ENCODE results near the gene FGF13. TPM values are rescaled to one million over a fixed set of nuclear protein-coding genes. Genes with fewer than 3 reads are reported as not detected.

The FGF13 gene
- total RNA-seq: 66.8 TPM
- polyA plus RNA-seq (ENCODE audit: insufficient read depth in 1 of 8, insufficient read length in 8 of 8, low replicate concordance in 1 of 8): 10 to 100 TPM; 60.5 to 94.9 (median 77.1) TPM
- long read RNA-seq, donor 1, full-length matches to known transcripts: 11 of 21 reads
- long read RNA-seq, donor 1, partial matches to known transcripts: 10 of 21 reads
- long read RNA-seq, donor 1, other reads (novel, unspliced or antisense): 0 of 21 reads
- long read RNA-seq, donor 2: 0 reads
- long read RNA-seq, donor 3, full-length matches to known transcripts: 5 of 23 reads
- long read RNA-seq, donor 3, partial matches to known transcripts: 18 of 23 reads
- long read RNA-seq, donor 3, other reads (novel, unspliced or antisense): 0 of 23 reads
- long read RNA-seq, donor 4, partial matches to known transcripts: 9 of 9 reads
- long read RNA-seq, donor 4, other reads (novel, unspliced or antisense): 0 of 9 reads
- long read RNA-seq, donor 5, full-length matches to known transcripts: 24 of 43 reads
- long read RNA-seq, donor 5, partial matches to known transcripts: 19 of 43 reads
- long read RNA-seq, donor 5, other reads (novel, unspliced or antisense): 0 of 43 reads
- long read RNA-seq, donor 6, full-length matches to known transcripts: 8 of 24 reads
- long read RNA-seq, donor 6, partial matches to known transcripts: 16 of 24 reads
- long read RNA-seq, donor 6, other reads (novel, unspliced or antisense): 0 of 24 reads
- long read RNA-seq, donor 7, full-length matches to known transcripts: 9 of 16 reads
- long read RNA-seq, donor 7, partial matches to known transcripts: 7 of 16 reads
- long read RNA-seq, donor 7, other reads (novel, unspliced or antisense): 0 of 16 reads
- long read RNA-seq, donor 8, full-length matches to known transcripts: 5 of 11 reads
- long read RNA-seq, donor 8, partial matches to known transcripts: 6 of 11 reads
- long read RNA-seq, donor 8, other reads (novel, unspliced or antisense): 0 of 11 reads
- long read RNA-seq, donor 9, full-length matches to known transcripts: 2 of 12 reads
- long read RNA-seq, donor 9, partial matches to known transcripts: 10 of 12 reads
- long read RNA-seq, donor 9, other reads (novel, unspliced or antisense): 0 of 12 reads
- long read RNA-seq, donor 10, full-length matches to known transcripts: 11 of 25 reads
- long read RNA-seq, donor 10, partial matches to known transcripts: 14 of 25 reads
- long read RNA-seq, donor 10, other reads (novel, unspliced or antisense): 0 of 25 reads
- long read RNA-seq, donor 11, full-length matches to known transcripts: 6 of 16 reads
- long read RNA-seq, donor 11, partial matches to known transcripts: 10 of 16 reads
- long read RNA-seq, donor 11, other reads (novel, unspliced or antisense): 0 of 16 reads

GRCh38 chrX:138711399-138712347 lies at the start of gene FGF13:
Gene FGF13, minus strand, starts transcription at chrX:138711717. Its CDS starts 714 bp downstream, at chrX:138711003.
- Histone ChIP-seq H3K27me3 (ENCODE audit: control insufficient read depth, insufficient read depth, low read length) (peaks cover 27% of the 10 kb centered on the region), H3K4me1 (ENCODE audit: control insufficient read depth, insufficient read depth, low read length) (peaks cover 5% of the 10 kb centered on the region)

DNA sequence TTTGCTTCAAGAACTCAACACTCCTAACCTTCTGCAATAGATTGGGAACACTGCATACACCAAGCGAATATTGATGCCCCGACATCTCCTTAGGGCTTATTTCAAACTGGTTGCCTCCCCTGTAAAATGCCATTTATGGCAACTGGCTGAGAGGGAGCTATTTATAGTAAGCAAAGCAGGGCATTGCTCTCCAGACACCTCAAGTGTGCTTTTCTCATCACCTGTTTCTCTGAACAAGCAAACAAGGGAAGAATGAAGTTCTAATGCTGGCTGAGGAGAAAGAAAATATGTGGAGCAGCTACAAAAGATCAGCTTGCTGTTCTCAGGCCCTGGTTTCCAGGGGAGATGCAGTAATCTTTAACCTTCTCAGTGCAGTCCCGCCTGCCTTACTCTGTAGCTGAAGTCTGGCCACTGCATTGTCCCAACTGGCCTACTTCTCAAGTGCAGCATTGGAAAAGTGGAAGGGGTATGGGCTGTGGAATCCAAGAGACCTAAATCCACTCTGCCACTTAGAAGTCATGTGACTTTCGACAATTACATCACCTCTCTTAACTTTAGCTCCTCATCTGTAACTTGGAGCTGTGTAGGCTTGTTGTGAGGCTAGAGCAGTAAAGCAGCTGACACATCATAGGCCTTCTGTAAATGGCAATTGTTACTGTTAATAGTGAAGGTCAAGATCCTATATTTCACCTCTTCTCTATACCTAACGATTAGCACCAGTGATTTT lies 47.9 kb upstream of the FGF13 start:
- Histone ChIP-seq H3K9me3 (replicated peaks; ENCODE audit: control insufficient read depth, low read depth, low read length) (no peaks in the 10 kb centered on the region), H3K4me3 (ENCODE audit: low read length) (no peak overlapping the region), H3K36me3 (ENCODE audit: control insufficient read depth, insufficient read depth, low read length) (no peaks in the 10 kb centered on the region), H3K4me1 (ENCODE audit: control insufficient read depth, insufficient read depth, low read length) (peaks cover 9% of the 10 kb centered on the region), H3K27me3 (ENCODE audit: control insufficient read depth, insufficient read depth, low read length) (peaks cover 16% of the 10 kb centered on the region), H3K27ac (ENCODE audit: low read length) (no peak overlapping the region)
- peak; percentile 25 for DNase-seq
- WGBS (ENCODE audit: insufficient coverage): 50% methylated on average over 1 of the region's 5 CpGs

More at GRCh38 chrX:138711399-138712347, at the start of gene FGF13:
- H3K9me3 ChIP-seq (replicated peaks; ENCODE audit: control insufficient read depth, low read depth, low read length): no peaks in the 10 kb centered on the region
- peak within 1 kb of the TSS; percentile 90 for H3K27ac ChIP-seq (ENCODE audit: low read length)
- 25% methylated on average over 32 of the region's 65 CpGs for WGBS (ENCODE audit: insufficient coverage)
- H3K4me3 ChIP-seq (ENCODE audit: low read length): peak within 1 kb of the TSS; percentile 63
- H3K36me3 ChIP-seq (ENCODE audit: control insufficient read depth, insufficient read depth, low read length): no peaks in the 10 kb centered on the region
- DNase-seq: peak; percentile 82

GRCh38 chrX:138756234-138756633 lies 44.7 kb upstream of the FGF13 start:
- H3K27ac ChIP-seq (ENCODE audit: low read length): peak overlapping the region; percentile 56
- WGBS (ENCODE audit: insufficient coverage): 0% methylated on average over 1 of the region's 2 CpGs
- peak; percentile 90 for DNase-seq
- peaks cover 9% of the 10 kb centered on the region for H3K4me1 ChIP-seq (ENCODE audit: control insufficient read depth, insufficient read depth, low read length)
- peaks cover 8% of the 10 kb centered on the region for H3K27me3 ChIP-seq (ENCODE audit: control insufficient read depth, insufficient read depth, low read length)
- no peaks in the 10 kb centered on the region for H3K36me3 ChIP-seq (ENCODE audit: control insufficient read depth, insufficient read depth, low read length)
- no peaks in the 10 kb centered on the region for H3K9me3 ChIP-seq (replicated peaks; ENCODE audit: control insufficient read depth, low read depth, low read length)
- H3K4me3 ChIP-seq (ENCODE audit: low read length): no peak overlapping the region

GRCh38 chrX:138754861-138755260 lies 43.3 kb upstream of the FGF13 start:
- Histone ChIP-seq H3K27me3 (ENCODE audit: control insufficient read depth, insufficient read depth, low read length) (peaks cover 7% of the 10 kb centered on the region), H3K36me3 (ENCODE audit: control insufficient read depth, insufficient read depth, low read length) (no peaks in the 10 kb centered on the region), H3K4me1 (ENCODE audit: control insufficient read depth, insufficient read depth, low read length) (peaks cover 9% of the 10 kb centered on the region), H3K4me3 (ENCODE audit: low read length) (no peak overlapping the region), H3K9me3 (replicated peaks; ENCODE audit: control insufficient read depth, low read depth, low read length) (no peaks in the 10 kb centered on the region), H3K27ac (ENCODE audit: low read length) (no peak overlapping the region)
- DNase-seq: no peak
- WGBS (ENCODE audit: insufficient coverage): no CpG with 5 or more reads among the region's 2 CpGs

DNA sequence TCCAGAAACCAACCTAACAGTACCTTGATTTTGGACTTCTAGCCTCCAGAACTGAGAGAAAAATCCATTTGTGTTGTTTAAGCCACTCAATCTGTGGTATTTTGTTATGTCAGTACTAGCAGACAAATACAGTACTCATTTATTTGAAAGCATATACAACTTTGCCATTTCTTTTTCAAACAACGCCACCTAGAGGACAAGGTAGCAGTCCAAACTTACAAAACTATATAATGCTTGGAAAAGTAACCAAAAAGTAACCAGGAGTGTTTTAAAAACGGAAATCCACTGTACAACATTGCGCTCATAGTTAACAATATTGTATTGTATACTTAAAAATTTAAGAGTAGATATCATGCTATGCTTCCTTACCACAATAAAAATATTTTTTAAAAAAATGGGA lies 37.0 kb upstream of the FGF13 start:
- Histone ChIP-seq H3K36me3 (ENCODE audit: control insufficient read depth, insufficient read depth, low read length) (no peaks in the 10 kb centered on the region), H3K4me1 (ENCODE audit: control insufficient read depth, insufficient read depth, low read length) (no peaks in the 10 kb centered on the region), H3K9me3 (replicated peaks; ENCODE audit: control insufficient read depth, low read depth, low read length) (no peaks in the 10 kb centered on the region), H3K27ac (ENCODE audit: low read length) (no peak overlapping the region), H3K4me3 (ENCODE audit: low read length) (no peak overlapping the region), H3K27me3 (ENCODE audit: control insufficient read depth, insufficient read depth, low read length) (no peaks in the 10 kb centered on the region)
- WGBS (ENCODE audit: insufficient coverage): no CpG with 5 or more reads among the region's 3 CpGs
- DNase-seq: peak; percentile 41

GRCh38 chrX:138745196-138745595 lies 33.7 kb upstream of the FGF13 start:
- Histone ChIP-seq H3K9me3 (replicated peaks; ENCODE audit: control insufficient read depth, low read depth, low read length) (no peaks in the 10 kb centered on the region), H3K27me3 (ENCODE audit: control insufficient read depth, insufficient read depth, low read length) (peaks cover 4% of the 10 kb centered on the region), H3K36me3 (ENCODE audit: control insufficient read depth, insufficient read depth, low read length) (no peaks in the 10 kb centered on the region), H3K27ac (ENCODE audit: low read length) (no peak overlapping the region), H3K4me3 (ENCODE audit: low read length) (no peak overlapping the region), H3K4me1 (ENCODE audit: control insufficient read depth, insufficient read depth, low read length) (peaks cover 8% of the 10 kb centered on the region)
- WGBS (ENCODE audit: insufficient coverage): no CpG with 5 or more reads among the region's 7 CpGs
- peak; percentile 80 for DNase-seq

GRCh38 chrX:138742217-138742616 lies 30.7 kb upstream of the FGF13 start:
- no peaks in the 10 kb centered on the region for H3K9me3 ChIP-seq (replicated peaks; ENCODE audit: control insufficient read depth, low read depth, low read length)
- 91% methylated on average over 4 of the region's 5 CpGs for WGBS (ENCODE audit: insufficient coverage)
- H3K4me3 ChIP-seq (ENCODE audit: low read length): no peak overlapping the region
- no peak for DNase-seq
- H3K36me3 ChIP-seq (ENCODE audit: control insufficient read depth, insufficient read depth, low read length): no peaks in the 10 kb centered on the region
- H3K27ac ChIP-seq (ENCODE audit: low read length): no peak overlapping the region
- H3K27me3 ChIP-seq (ENCODE audit: control insufficient read depth, insufficient read depth, low read length): peaks cover 7% of the 10 kb centered on the region
- peaks cover 8% of the 10 kb centered on the region for H3K4me1 ChIP-seq (ENCODE audit: control insufficient read depth, insufficient read depth, low read length)

GRCh38 chrX:138740341-138740740 lies 28.8 kb upstream of the FGF13 start:
- no CpG with 5 or more reads among the region's 2 CpGs for WGBS (ENCODE audit: insufficient coverage)
- Histone ChIP-seq H3K27ac (ENCODE audit: low read length) (peak overlapping the region; percentile 56), H3K9me3 (replicated peaks; ENCODE audit: control insufficient read depth, low read depth, low read length) (no peaks in the 10 kb centered on the region), H3K27me3 (ENCODE audit: control insufficient read depth, insufficient read depth, low read length) (peaks cover 7% of the 10 kb centered on the region), H3K4me1 (ENCODE audit: control insufficient read depth, insufficient read depth, low read length) (peaks cover 8% of the 10 kb centered on the region), H3K36me3 (ENCODE audit: control insufficient read depth, insufficient read depth, low read length) (no peaks in the 10 kb centered on the region), H3K4me3 (ENCODE audit: low read length) (no peak overlapping the region)
- DNase-seq: peak; percentile 78
